NCI-H345 treated with DMSO at 0.1 percent for 48 hours (cell line): ENCODE results near the gene GLRX3.
"Not testable (repeated sequence)": the region's sequence is repeated elsewhere in the genome, so short reads cannot be mapped to it uniquely, and the experiment has no call there.

Experiments used
- DNase-seq: peaks from one replicate; lab custom pipeline; 2025; ENCODE audit not compliant: unreplicated experiment; lab: John Stamatoyannopoulos, UW

The GLRX3 gene

GRCh38 chr10:130136226-130137089, at the start of gene GLRX3:
Gene GLRX3 (plus strand): TSS chr10:130136391. CDS start chr10:130136421, 30 bp downstream.
- peak; percentile 63 for DNase-seq

- DNase-seq: not testable (repeated sequence)
Measured at GRCh38 chr10:130090565-130090964, 45.6 kb upstream of the GLRX3 start.

- DNase-seq: no peak
Measured at GRCh38 chr10:130099344-130099743, 36.8 kb upstream of the GLRX3 start.

GRCh38 chr10:130105724-130106123, 30.5 kb upstream of the GLRX3 start:
- no peak for DNase-seq

- DNase-seq: not testable (repeated sequence)
Measured at GRCh38 chr10:130108146-130108545, 28.0 kb upstream of the GLRX3 start.

GRCh38 chr10:130108934-130109604, 27.1 kb upstream of the GLRX3 start:
- no peak for DNase-seq

GRCh38 chr10:130109796-130110245, 26.4 kb upstream of the GLRX3 start:
- DNase-seq: peak; percentile 41

- DNase-seq: peak; percentile 91
Measured at GRCh38 chr10:130110246-130111112, 25.7 kb upstream of the GLRX3 start, which contains the start of gene C10orf143. Gene C10orf143 (minus strand): TSS chr10:130110830. CDS start chr10:130110772, 58 bp downstream.

- peak; percentile 91 for DNase-seq
Measured at GRCh38 chr10:130111113-130111851, 24.9 kb upstream of the GLRX3 start.

GRCh38 chr10:130111852-130112180, 24.4 kb upstream of the GLRX3 start:
- no peak for DNase-seq

- DNase-seq: no peak
Measured at GRCh38 chr10:130112821-130113220, 23.4 kb upstream of the GLRX3 start.

- DNase-seq: not testable (repeated sequence)
Measured at GRCh38 chr10:130116942-130117341, 19.2 kb upstream of the GLRX3 start.

- DNase-seq: not testable (repeated sequence)
Measured at GRCh38 chr10:130117535-130117934, 18.7 kb upstream of the GLRX3 start.

- DNase-seq: no peak
Measured at GRCh38 chr10:130121486-130122079, 14.6 kb upstream of the GLRX3 start.

- peak; percentile 18 for DNase-seq
Measured at GRCh38 chr10:130127364-130128061, 8.7 kb upstream of the GLRX3 start.

- no peak for DNase-seq
Measured at GRCh38 chr10:130128062-130128781, 8.0 kb upstream of the GLRX3 start.

GRCh38 chr10:130128922-130129321, 7.3 kb upstream of the GLRX3 start:
- no peak for DNase-seq

- DNase-seq: no peak
Measured at GRCh38 chr10:130135676-130136225, 440 bp upstream of the GLRX3 start.

GRCh38 chr10:130137090-130137448, 878 bp downstream of the GLRX3 start:
- no peak for DNase-seq
